ENCODE data around the gene VPS26B.
A peak's percentile ranks its signal among the peaks of the same experiment; 100 is the strongest.
"Not testable (repeated sequence)": the region's sequence is repeated elsewhere in the genome, so short reads cannot be mapped to it uniquely, and the experiment has no call there.

VPS26B gene

GRCh38 chr11:134231958-134232659 is 7.6 kb downstream of the VPS26B start:
- no peak for DNase-seq (ENCODE audit: low read depth in 2 of 2)

- no peak for DNase-seq (ENCODE audit: low read depth in 2 of 2)
Observed at GRCh38 chr11:134233729-134234179, 9.3 kb downstream of the VPS26B start.

GRCh38 chr11:134235399-134235798 is 10.9 kb downstream of the VPS26B start:
- no peak for DNase-seq (ENCODE audit: low read depth in 2 of 2)

GRCh38 chr11:134236834-134237556 is 12.5 kb downstream of the VPS26B start:
- DNase-seq (ENCODE audit: low read depth in 2 of 2), result no peak

GRCh38 chr11:134237557-134237922 is 13.1 kb downstream of the VPS26B start:
- no peak for DNase-seq (ENCODE audit: low read depth in 2 of 2)

GRCh38 chr11:134238956-134239355 is 14.5 kb downstream of the VPS26B start:
- no peak for DNase-seq (ENCODE audit: low read depth in 2 of 2)

GRCh38 chr11:134240592-134240991 is 16.1 kb downstream of the VPS26B start:
- DNase-seq (ENCODE audit: low read depth in 2 of 2), result no peak

- no peak for DNase-seq (ENCODE audit: low read depth in 2 of 2)
Observed at GRCh38 chr11:134242376-134242775, 17.9 kb downstream of the VPS26B start.

- DNase-seq (ENCODE audit: low read depth in 2 of 2), result no peak
Observed at GRCh38 chr11:134243913-134244312, 19.4 kb downstream of the VPS26B start.

- no peak for DNase-seq (ENCODE audit: low read depth in 2 of 2)
Observed at GRCh38 chr11:134244593-134244992, 20.1 kb downstream of the VPS26B start.

- DNase-seq (ENCODE audit: low read depth in 2 of 2), result no peak
Observed at GRCh38 chr11:134245434-134245833, 21.0 kb downstream of the VPS26B start.

- DNase-seq (ENCODE audit: low read depth in 2 of 2), result no peak
Observed at GRCh38 chr11:134246100-134246499, 21.6 kb downstream of the VPS26B start.

GRCh38 chr11:134246678-134247077 is 22.2 kb downstream of the VPS26B start:
- no peak for DNase-seq (ENCODE audit: low read depth in 2 of 2)

- no peak for DNase-seq (ENCODE audit: low read depth in 2 of 2)
Observed at GRCh38 chr11:134248910-134249480, 24.5 kb downstream of the VPS26B start.

GRCh38 chr11:134250246-134250645 is 25.8 kb downstream of the VPS26B start:
- no peak for DNase-seq (ENCODE audit: low read depth in 2 of 2)

- no peak for DNase-seq (ENCODE audit: low read depth in 2 of 2)
Observed at GRCh38 chr11:134250675-134251074, 26.2 kb downstream of the VPS26B start.

- no peak for DNase-seq (ENCODE audit: low read depth in 2 of 2)
Observed at GRCh38 chr11:134252346-134253187, 28.1 kb downstream of the VPS26B start.

GRCh38 chr11:134253188-134253993 is 28.9 kb downstream of the VPS26B start, which contains the start of the genes ACAD8 and THYN1:
ACAD8 (plus strand) TSS chr11:134253568; CDS start chr11:134253601, 33 bp downstream.
THYN1 (minus strand) TSS chr11:134253352; CDS start chr11:134252882, 470 bp downstream.
- DNase-seq (ENCODE audit: low read depth in 2 of 2), result peak; percentile 91 to 94

- no peak for DNase-seq (ENCODE audit: low read depth in 2 of 2)
Observed at GRCh38 chr11:134254433-134255183, 30.1 kb downstream of the VPS26B start.

- not testable (repeated sequence) for DNase-seq (ENCODE audit: low read depth in 2 of 2)
Observed at GRCh38 chr11:134255184-134255561, 30.7 kb downstream of the VPS26B start.
